H1 (cell line): ENCODE measurements around the gene SKA1. TPM values are rescaled to one million over a fixed set of nuclear protein-coding genes. Genes with fewer than 3 reads are reported as not detected.

Experiments used
- CTCF ChIA-PET: fragments of 300-600 bp; sonication (Branson Sonifier 250); formaldehyde crosslinking; loops from one replicate; lab custom pipeline; 2021; ENCODE audit not compliant: partially characterized antibody; lab: Charles Lee
- POLR2A ChIA-PET: fragments of 300-600 bp; sonication (Branson Sonifier 250); formaldehyde crosslinking; loops from one replicate; lab custom pipeline; 2021; ENCODE audit warnings: inconsistent platforms; ENCODE audit not compliant: partially characterized antibody; lab: Charles Lee
- DNase-seq, 2 experiments: peaks; one replicate each; pipeline versions ENCODE4 v3.0.0 to v3.0.0-alpha.2; 2010 to 2022; ENCODE audit warnings: low spot score in 2 of 2, low read depth in 1 of 2, mixed read lengths in 1 of 2
- FAIRE-seq: peaks from 2 replicates; lab custom pipeline; 2011; peaks lifted over from hg19 to GRCh38; lab: Jason Lieb, UNC
- H2AFZ ChIP-seq: 2 replicates; pipeline ENCODE4 v1.8.1; 2012; ENCODE audit warnings: low read length, inconsistent platforms
- H2AK5ac ChIP-seq: 2 replicates; pipeline ENCODE4 v1.6.1; 2013; ENCODE audit warnings: low read depth, low read length
- H2BK120ac ChIP-seq: replicated peaks from 2 replicates; pipeline ENCODE3; 2013; ENCODE audit warnings: low read depth, low read length, inconsistent platforms
- H2BK12ac ChIP-seq: 2 replicates; pipeline ENCODE4 v1.6.1; 2013; ENCODE audit warnings: low read depth, low read length
- H2BK15ac ChIP-seq: 2 replicates; pipeline ENCODE4 v1.6.1; 2013; ENCODE audit warnings: low read length
- H2BK20ac ChIP-seq: 2 replicates; pipeline ENCODE4 v1.6.1; 2013; ENCODE audit warnings: low read length
- H2BK5ac ChIP-seq: 2 replicates; pipeline ENCODE4 v1.6.1; 2013; ENCODE audit warnings: low read depth, low read length
- H3K14ac ChIP-seq: 2 replicates; pipeline ENCODE4 v1.6.1; 2013; ENCODE audit warnings: inconsistent platforms; ENCODE audit not compliant: insufficient read length
- H3K18ac ChIP-seq: 2 replicates; pipeline ENCODE4 v1.6.1; 2013; ENCODE audit warnings: low read length; ENCODE audit errors: extremely low read depth
- H3K23ac ChIP-seq: 2 replicates; pipeline ENCODE4 v1.6.1; 2013; ENCODE audit warnings: inconsistent platforms; ENCODE audit not compliant: insufficient read length
- H3K23me2 ChIP-seq: 2 replicates; pipeline ENCODE4 v1.6.1; 2013; ENCODE audit warnings: low read depth, low read length
- H3K27ac ChIP-seq: 2 replicates; pipeline ENCODE4 v1.6.1; 2011; ENCODE audit warnings: low read depth, low read length, inconsistent platforms
- H3K27me3 ChIP-seq, 4 experiments: replicated peaks in 1 of 4; 1 replicate in 1 of 4; 2 replicates in 3 of 4; pipeline versions ENCODE4 v1.6.1 to v1.8.1; 2011 to 2013; ENCODE audit warnings: low read length in 3 of 4, mild to moderate bottlenecking in 3 of 4, inconsistent platforms in 2 of 4, mixed read lengths in 2 of 4, moderate library complexity in 1 of 4; ENCODE audit not compliant: control insufficient read depth in 3 of 4, insufficient read depth in 3 of 4; ENCODE audit errors: extremely low read depth in 1 of 4
- H3K36me3 ChIP-seq, 4 experiments: 2 replicates each; pipeline versions ENCODE4 v1.6.1 to v1.8.1; 2011 to 2013; ENCODE audit warnings: mild to moderate bottlenecking in 4 of 4, low read length in 3 of 4, moderate library complexity in 2 of 4, control low read depth in 1 of 4, inconsistent platforms in 1 of 4; ENCODE audit not compliant: insufficient read depth in 4 of 4, control insufficient read depth in 2 of 4
- H3K4ac ChIP-seq: replicated peaks from 2 replicates; pipeline ENCODE3; 2013; ENCODE audit warnings: low read length, low read depth, mixed read lengths, inconsistent platforms; ENCODE audit not compliant: insufficient read length
- H3K4me1 ChIP-seq, 4 experiments: replicated peaks in 1 of 4; 1 replicate in 1 of 4; 2 replicates in 3 of 4; pipeline versions ENCODE4 v1.6.1 to v1.8.1; 2011 to 2013; ENCODE audit warnings: low read length in 3 of 4, inconsistent platforms in 2 of 4, mixed read lengths in 1 of 4; ENCODE audit not compliant: insufficient read depth in 4 of 4, control insufficient read depth in 3 of 4
- H3K4me2 ChIP-seq, 2 experiments: 2 replicates each; pipeline versions ENCODE4 v1.6.1 to v1.8.1; 2011 to 2013; ENCODE audit warnings: low read depth in 2 of 2, low read length in 2 of 2, control low read depth in 1 of 2, inconsistent platforms in 1 of 2, mild to moderate bottlenecking in 1 of 2; ENCODE audit not compliant: insufficient read depth in 1 of 2
- H3K4me3 ChIP-seq, 4 experiments: fragments of 200-600, 300-600 bp in 1 of 4; sonication (generic), shearing (Covaris generic), sonication (Bioruptor Twin) in 1 of 4; 2 replicates each; pipeline versions ENCODE4 v1.5.1 to v1.8.1; 2011 to 2016; ENCODE audit warnings: low read length in 4 of 4, low read depth in 3 of 4, control low read depth in 2 of 4, inconsistent platforms in 2 of 4, mild to moderate bottlenecking in 2 of 4, mixed read lengths in 1 of 4, moderate library complexity in 1 of 4; ENCODE audit not compliant: insufficient read depth in 2 of 4; ENCODE audit errors: extremely low read depth in 1 of 4
- H3K56ac ChIP-seq: replicated peaks from 2 replicates; pipeline ENCODE3; 2013; ENCODE audit warnings: low read depth, mild to moderate bottlenecking, mixed read lengths, low read length, inconsistent platforms; ENCODE audit not compliant: insufficient read length
- H3K79me1 ChIP-seq: 2 replicates; pipeline ENCODE4 v1.6.1; 2013; ENCODE audit warnings: low read depth, low read length, control low read depth
- H3K79me2 ChIP-seq, 2 experiments: 2 replicates each; pipeline versions ENCODE4 v1.6.1 to v1.8.1; 2012 to 2013; ENCODE audit warnings: low read length in 2 of 2, mild to moderate bottlenecking in 2 of 2, inconsistent platforms in 1 of 2; ENCODE audit not compliant: insufficient read depth in 2 of 2, control insufficient read depth in 1 of 2
- H3K9ac ChIP-seq, 4 experiments: replicated peaks in 1 of 4; 1 replicate in 1 of 4; 2 replicates in 3 of 4; pipeline versions ENCODE4 v1.6.1 to v1.8.1; 2011 to 2013; ENCODE audit warnings: low read depth in 3 of 4, low read length in 3 of 4, control low read depth in 2 of 4, mild to moderate bottlenecking in 2 of 4, moderate library complexity in 2 of 4, inconsistent platforms in 1 of 4; ENCODE audit errors: extremely low read depth in 1 of 4
- H3K9me3 ChIP-seq, 2 experiments: 2 replicates each; pipeline versions ENCODE4 v1.6.1 to v1.8.1; 2012 to 2013; ENCODE audit warnings: mild to moderate bottlenecking in 2 of 2, moderate library complexity in 2 of 2, control low read depth in 1 of 2, inconsistent platforms in 1 of 2, low read depth in 1 of 2, low read length in 1 of 2, mixed read lengths in 1 of 2; ENCODE audit not compliant: insufficient read depth in 2 of 2
- H4K20me1 ChIP-seq, 2 experiments: replicated peaks in 1 of 2; 2 replicates each; pipeline versions ENCODE3 to v1.8.1; 2011 to 2013; ENCODE audit warnings: inconsistent platforms in 2 of 2, low read length in 2 of 2, mild to moderate bottlenecking in 1 of 2; ENCODE audit not compliant: insufficient read depth in 2 of 2, control insufficient read depth in 1 of 2
- H4K5ac ChIP-seq: 2 replicates; pipeline ENCODE4 v1.6.1; 2013; ENCODE audit warnings: low read length, low read depth, mixed read lengths, inconsistent platforms; ENCODE audit not compliant: insufficient read length
- H4K8ac ChIP-seq: 2 replicates; pipeline ENCODE4 v1.8.0; 2013; ENCODE audit warnings: mild to moderate bottlenecking, moderate library complexity, low read length, inconsistent platforms; ENCODE audit not compliant: insufficient read depth; ENCODE audit errors: extremely low read depth
- H4K91ac ChIP-seq: replicated peaks from 2 replicates; pipeline ENCODE3; 2013; ENCODE audit warnings: low read length, mixed read lengths, inconsistent platforms; ENCODE audit not compliant: insufficient read length
- SP4 ChIP-seq: IDR thresholded peaks from 2 replicates; pipeline ENCODE4 v1.6.1; 2012; ENCODE audit warnings: low read length, inconsistent platforms
- WGBS, 2 experiments: shearing (Covaris generic) in 1 of 2; methylation state at CpG; one replicate each; pipeline versions ENCODE4 v1.1.6 to v1.1.7; 2013 to 2015; ENCODE audit warnings: low lambda C conversion rate in 2 of 2, mixed read lengths in 2 of 2, inconsistent platforms in 1 of 2, low coverage in 1 of 2, missing lambda C conversion rate in 1 of 2; ENCODE audit not compliant: insufficient replicate concordance in 2 of 2, insufficient coverage in 1 of 2, insufficient read length in 1 of 2; ENCODE audit errors: extremely low coverage in 1 of 2, missing lambda C conversion rate in 1 of 2; 5-methylcytosine and 5-hydroxymethylcytosine counted together
- polyA plus RNA-seq, 7 experiments: library from polyadenylated mRNA; depleted of rRNA in 3 of 7; stranded (reverse) in 5 of 7; unstranded in 2 of 7; fragments of >200 nt in 5 of 7; fragments of 200-250 nt in 2 of 7; gene quantifications; 1 replicate in 5 of 7; 2 replicates in 1 of 7; 4 replicates in 1 of 7; pipeline versions ENCODE4 v1.2.1 to v1.2.3, GENCODE V29; 2011 to 2013; ENCODE audit warnings: missing spikeins in 2 of 7, mixed read lengths in 2 of 7
- total RNA-seq: library from RNA; stranded (reverse); fragmentation: NEBNext Ultra II Directional; extraction: Animal tissue kit (Norgen Biotek cat#: 25700); gene quantifications from 2 replicates; pipeline ENCODE4 v1.2.1, GENCODE V29; 2021

SKA1 gene
- total and polyA plus RNA-seq, 2 of the 8 experiments (the other 6 are each of a cell fraction or from before 2014, with no cell fraction given) = 8.6 to 22.9 TPM

GRCh38 chr18:50427896-50428295 lies 53.0 kb downstream of the SKA1 start:
- no peak overlapping the region for H2BK15ac ChIP-seq
- TF ChIP-seq SP4 = no peak
- TF ChIP-seq, all 59 proteins: peak for 0
- WGBS, 2 experiments = 89% methylated on average over 1 of the region's 1 CpG; no CpG with 5 or more reads in 1 of the 2 experiments
- DNase-seq = no peak
- no peak overlapping the region for H4K91ac ChIP-seq
- no peak overlapping the region for H2BK12ac ChIP-seq
- H2BK20ac ChIP-seq = no peak overlapping the region
- H3K79me2 ChIP-seq = no peaks in the 10 kb centered on the region
- FAIRE-seq = no peak
- H2AFZ ChIP-seq = peak overlapping the region; percentile 49; the same call in 1 of the 2 replicates
- H4K20me1 ChIP-seq = peaks cover 0 to 3% of the 10 kb centered on the region in 2 experiments
- peaks cover 9 to 12% of the 10 kb centered on the region in 2 experiments for H3K9me3 ChIP-seq
- no peaks in the 10 kb centered on the region for H3K36me3 ChIP-seq
- no peak overlapping the region for H3K4me2 ChIP-seq
- H3K9ac ChIP-seq = no peak overlapping the region
- H3K4me3 ChIP-seq = no peak overlapping the region
- no peak overlapping the region for H2BK120ac ChIP-seq
- H3K14ac ChIP-seq = no peak overlapping the region
- no peak overlapping the region for H3K23ac ChIP-seq
- no peak overlapping the region for H3K4ac ChIP-seq
- no peak overlapping the region for H2AK5ac ChIP-seq
- CTCF ChIA-PET = interaction anchor here (0.8 to 3.1 kb wide), 18 partner anchors 8 to 301 kb away, joined by 3 to 30 read pairs (median 4); partner anchors contain the start of genes CFAP53 and MBD1
- H2BK5ac ChIP-seq = no peak overlapping the region
- H3K27ac ChIP-seq = no peak overlapping the region
- no peak overlapping the region for H4K5ac ChIP-seq
- H3K27me3 ChIP-seq = no peaks in the 10 kb centered on the region
- no peak overlapping the region for H4K8ac ChIP-seq
- H3K79me1 ChIP-seq = no peaks in the 10 kb centered on the region
- no peak overlapping the region for H3K56ac ChIP-seq
- no peak overlapping the region for H3K18ac ChIP-seq
- POLR2A ChIA-PET = interaction anchor here (0.7 kb wide), 1 partner anchor 53 kb away, joined by 4 read pairs; the partner anchor contains the start of gene SKA1
- no peaks in the 10 kb centered on the region for H3K4me1 ChIP-seq
- H3K23me2 ChIP-seq = no peaks in the 10 kb centered on the region
